AG08396 (cell line): ENCODE measurements around the gene ZNF574.
A peak's percentile ranks its signal among the peaks of the same experiment; 100 is the strongest.

ENCODE experiments used
- DNase-seq: peaks from one replicate; pipeline ENCODE4 v3.0.0; 2012; ENCODE audit warnings: low spot score, mixed read lengths

Gene ZNF574

GRCh38 chr19:42124386-42124901 is 48.5 kb downstream of the ZNF574 start:
- no peak for DNase-seq

- no peak for DNase-seq
Observed at GRCh38 chr19:42125536-42125935, 49.6 kb downstream of the ZNF574 start.

- no peak for DNase-seq
Observed at GRCh38 chr19:42126574-42126973, 50.6 kb downstream of the ZNF574 start.

- peak; percentile 58 for DNase-seq
Observed at GRCh38 chr19:42129399-42130253, 53.7 kb downstream of the ZNF574 start.

- no peak for DNase-seq
Observed at GRCh38 chr19:42130254-42130573, 54.2 kb downstream of the ZNF574 start.
